AG08396 (cell line): ENCODE measurements around the gene DVL1.
"Not testable (repeated sequence)": the region's sequence is repeated elsewhere in the genome, so short reads cannot be mapped to it uniquely, and the experiment has no call there.

Experiments
- DNase-seq: peaks from one replicate; pipeline ENCODE4 v3.0.0; 2012; ENCODE audit warnings: low spot score, mixed read lengths

The DVL1 gene

GRCh38 chr1:1326075-1326605, 23.1 kb downstream of the DVL1 start:
- no peak for DNase-seq

- DNase-seq: no peak
These were observed 23.7 kb downstream of the DVL1 start for GRCh38 chr1:1325288-1326074.

DNA sequence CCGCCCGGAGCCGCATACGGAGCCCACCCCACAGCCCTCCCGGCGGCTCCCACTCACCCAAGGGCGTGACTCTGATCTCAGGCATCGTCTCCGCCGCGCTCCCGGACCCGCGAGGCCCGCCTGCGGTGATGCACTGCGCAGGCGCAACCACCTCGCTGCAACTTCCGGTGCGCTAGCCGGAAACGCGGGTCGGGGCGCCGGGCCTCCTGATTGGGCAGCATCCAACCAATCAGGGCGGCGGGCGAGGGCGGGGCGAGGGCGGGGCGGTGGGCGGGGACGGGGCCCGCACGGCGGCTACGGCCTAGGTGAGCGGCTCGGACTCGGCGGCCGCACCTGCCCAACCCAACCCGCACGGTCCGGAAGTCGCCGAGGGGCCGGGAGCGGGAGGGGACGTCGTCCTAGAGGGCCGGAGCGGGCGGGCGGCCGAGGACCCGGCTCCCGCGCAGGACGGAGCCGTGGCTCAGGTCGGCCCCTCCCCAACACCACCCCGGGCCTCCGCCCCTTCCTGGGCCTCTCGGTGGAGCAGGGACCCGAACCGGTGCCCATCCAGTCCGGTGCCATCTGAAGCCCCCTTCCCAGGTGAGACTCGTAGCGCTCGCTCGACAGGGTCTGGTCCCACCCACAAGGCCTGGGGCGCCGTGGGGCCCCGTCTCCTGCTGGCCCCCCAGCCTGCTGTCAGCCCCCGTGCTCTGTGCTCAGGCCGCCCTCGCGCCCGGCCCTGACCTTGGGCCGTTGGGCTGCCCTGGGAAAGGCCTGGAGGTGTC, 24.5 kb downstream of the DVL1 start, which contains the start of the genes CPTP and INTS11:
Gene CPTP, plus strand, starts transcription at position 279 of the 764 bp plus-strand sequence. CDS start 2,109 bp downstream, outside the sequence.
Gene INTS11, minus strand, starts transcription at position 137 of the 764 bp plus-strand sequence. Its CDS starts 52 bp downstream, at position 85.
- peak; percentile 99 for DNase-seq

- peak; percentile 67 for DNase-seq
These were observed 25.1 kb downstream of the DVL1 start for GRCh38 chr1:1324084-1324523.

GRCh38 chr1:1322952-1323351, 26.3 kb downstream of the DVL1 start:
- no peak for DNase-seq

- no peak for DNase-seq
These were observed 26.8 kb downstream of the DVL1 start for GRCh38 chr1:1322418-1322817.

DNA sequence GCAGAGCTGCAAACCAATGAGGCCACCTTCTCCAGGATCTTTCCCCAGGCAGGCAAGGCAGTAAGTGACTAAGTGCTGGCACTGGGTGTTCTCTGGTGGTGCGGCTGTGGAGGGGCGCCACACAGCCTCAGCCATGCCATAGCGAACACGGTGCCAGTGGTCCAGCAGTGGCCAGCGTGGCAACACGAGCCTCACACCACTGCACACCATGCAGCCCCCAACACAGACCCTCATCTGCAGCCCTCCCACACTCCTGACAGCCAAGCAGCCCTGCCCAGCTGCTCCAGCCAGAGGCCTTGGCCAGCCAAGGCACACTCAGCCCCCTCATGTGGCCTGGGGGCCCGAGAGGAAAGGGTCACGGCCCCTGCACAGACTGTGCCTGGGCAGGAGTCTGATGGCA, 27.7 kb downstream of the DVL1 start:
- DNase-seq: no peak

DNA sequence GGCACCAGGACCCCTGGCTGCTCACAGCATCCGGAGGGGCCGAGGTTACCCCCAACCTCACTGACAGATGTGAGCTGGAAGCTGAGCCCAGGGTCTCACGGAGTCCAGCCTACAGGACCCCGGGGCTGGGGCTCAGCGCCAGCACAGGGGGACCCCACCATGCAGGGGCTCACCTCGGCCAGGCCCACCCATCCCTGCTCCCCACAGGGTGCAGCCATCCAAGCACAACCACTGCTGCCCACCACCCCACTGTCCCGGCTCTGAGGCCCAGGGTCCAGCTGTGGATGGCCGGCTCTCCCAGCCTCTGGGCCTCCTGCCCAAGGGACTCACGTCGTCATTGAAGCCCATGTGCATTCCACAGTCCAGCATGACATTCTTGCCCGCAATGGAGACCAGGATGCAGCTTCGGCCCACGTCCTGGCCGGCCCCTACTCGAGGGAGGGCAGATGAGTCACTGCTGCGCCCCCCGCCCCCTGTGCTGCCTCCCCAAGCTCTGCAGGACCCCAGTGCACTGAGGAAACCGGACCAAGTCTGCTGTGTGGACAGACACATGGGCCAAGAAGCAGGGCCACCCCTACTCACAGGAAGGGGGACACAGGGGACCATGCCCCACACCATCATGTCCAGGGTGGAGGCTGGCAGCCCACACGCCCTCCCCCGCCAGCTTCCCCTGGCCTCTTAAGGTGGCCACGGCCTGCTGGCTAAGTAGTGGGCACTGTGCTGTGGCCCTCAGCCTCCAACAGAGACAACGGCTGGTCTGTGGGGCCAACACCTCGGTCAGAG, 28.4 kb downstream of the DVL1 start:
- peak; percentile 66 for DNase-seq

DNA sequence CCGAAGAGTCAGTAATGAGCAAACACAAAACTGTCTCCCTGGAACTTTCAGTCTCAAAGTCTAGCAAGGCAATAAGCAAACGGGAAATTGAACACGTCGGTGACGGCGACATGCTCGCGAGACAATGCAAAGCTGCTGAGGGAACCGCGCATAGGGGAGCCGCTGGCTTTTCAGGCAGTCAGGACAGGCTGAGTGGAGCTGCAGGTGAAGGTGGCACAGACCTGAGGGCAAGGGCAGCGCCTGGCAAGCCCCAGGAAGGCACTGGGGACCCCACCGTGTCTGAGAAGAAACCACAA, 29.6 kb downstream of the DVL1 start:
- no peak for DNase-seq

DNA sequence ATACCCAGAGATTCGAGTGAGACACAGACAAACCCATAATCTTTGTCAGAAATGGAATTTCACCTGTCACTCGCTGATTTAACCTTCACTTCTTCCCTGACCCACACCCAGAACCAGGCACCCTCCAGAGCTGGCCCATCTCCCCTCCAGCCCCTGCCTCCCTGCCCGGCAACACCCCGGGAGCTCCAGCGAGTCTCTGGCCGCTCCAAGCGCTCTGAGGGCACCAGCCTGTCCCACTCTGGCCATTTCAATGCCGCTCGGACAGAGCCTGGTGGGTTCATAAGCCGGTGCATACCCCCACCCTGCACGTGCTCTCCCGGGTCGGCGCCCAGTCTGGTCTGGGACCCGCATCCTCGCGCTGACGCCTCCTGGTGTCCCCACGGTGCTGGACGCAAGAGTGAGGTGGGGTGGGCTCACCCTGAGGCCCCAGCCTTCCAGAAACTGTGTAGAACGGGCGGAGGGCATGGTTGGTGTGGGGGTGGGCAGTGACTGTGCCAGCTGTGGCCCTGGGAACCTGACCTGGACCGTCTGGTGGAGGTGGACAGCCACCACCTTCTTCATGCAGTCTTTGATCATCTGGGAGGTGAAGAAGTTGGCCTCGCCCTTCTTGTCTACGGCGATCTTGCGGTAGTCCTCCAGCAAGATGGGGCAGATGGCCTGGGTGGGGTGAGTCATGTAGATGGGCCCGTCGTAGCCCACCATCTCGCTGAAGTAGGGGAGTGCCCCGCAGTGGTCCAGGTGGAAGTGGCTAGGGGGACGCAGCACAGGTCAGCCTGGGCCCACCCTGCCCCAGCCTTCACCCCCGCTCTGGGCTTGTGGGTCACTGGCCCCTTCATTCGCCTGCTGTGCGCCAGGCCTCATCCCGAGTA, 30.2 kb downstream of the DVL1 start:
- no peak for DNase-seq

DNA sequence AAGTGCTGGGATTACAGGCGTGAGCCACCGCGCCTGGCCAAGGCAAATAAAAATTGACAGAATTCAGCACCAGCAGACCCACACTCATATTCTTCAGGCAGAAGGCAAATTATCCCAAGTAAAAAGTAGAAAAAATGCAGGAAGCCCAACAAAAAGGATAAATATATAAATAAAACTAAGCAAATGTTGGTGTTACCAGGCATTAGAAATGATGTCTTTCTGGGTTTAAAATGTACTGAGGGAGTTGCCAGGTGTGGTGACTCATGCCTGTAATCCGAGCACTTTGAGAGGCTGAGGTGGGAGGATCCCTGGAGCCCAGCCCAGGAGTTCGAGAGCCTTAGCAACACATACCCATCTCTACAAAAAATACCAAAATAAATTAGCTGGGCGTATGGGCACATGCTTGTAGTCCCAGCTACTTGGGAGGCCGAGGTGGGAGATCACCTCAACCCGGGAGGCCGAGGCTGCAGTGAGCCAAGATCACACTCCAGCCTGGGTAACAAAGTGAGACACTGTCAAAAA, 31.0 kb downstream of the DVL1 start:
- DNase-seq: peak; percentile 76

DNA sequence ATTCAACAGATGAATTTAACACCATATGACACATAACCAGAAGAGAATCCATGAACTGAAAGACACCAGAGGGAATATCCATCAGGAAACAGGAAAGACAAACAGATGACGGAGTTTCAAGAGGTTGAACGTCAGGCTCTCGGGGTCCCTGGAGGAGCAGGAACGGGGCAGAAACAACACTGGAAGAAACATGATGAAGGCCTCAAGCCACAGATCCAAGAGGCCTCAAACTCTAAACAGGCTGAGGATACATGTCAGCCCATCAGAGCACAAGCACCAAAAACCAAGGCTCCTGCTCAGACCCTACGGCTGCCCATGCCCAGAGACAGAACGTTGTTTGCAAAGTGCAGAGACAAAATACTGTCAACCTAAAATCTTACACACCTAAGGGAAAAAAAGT, 31.8 kb downstream of the DVL1 start:
- DNase-seq: no peak

DNA sequence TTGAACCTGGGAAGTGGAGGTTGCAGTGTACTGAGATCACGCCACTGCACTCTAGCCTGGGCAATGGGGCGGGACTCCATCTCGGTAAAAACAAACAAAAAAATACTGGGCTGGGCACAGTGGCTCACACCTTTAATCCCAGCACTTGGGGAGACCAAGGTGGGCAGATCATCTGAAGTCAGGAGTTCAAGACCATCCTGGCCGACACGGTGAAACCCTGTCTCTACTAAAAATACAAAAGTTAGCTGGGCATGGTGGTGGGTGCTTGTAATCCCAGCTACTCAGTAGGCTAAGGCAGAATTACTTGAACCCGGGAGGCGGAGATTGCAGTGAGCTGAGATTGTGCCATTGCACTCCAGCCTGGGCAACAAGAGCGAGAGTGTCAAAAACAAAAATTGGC, 33.0 kb downstream of the DVL1 start:
- not testable (repeated sequence) for DNase-seq

DNA sequence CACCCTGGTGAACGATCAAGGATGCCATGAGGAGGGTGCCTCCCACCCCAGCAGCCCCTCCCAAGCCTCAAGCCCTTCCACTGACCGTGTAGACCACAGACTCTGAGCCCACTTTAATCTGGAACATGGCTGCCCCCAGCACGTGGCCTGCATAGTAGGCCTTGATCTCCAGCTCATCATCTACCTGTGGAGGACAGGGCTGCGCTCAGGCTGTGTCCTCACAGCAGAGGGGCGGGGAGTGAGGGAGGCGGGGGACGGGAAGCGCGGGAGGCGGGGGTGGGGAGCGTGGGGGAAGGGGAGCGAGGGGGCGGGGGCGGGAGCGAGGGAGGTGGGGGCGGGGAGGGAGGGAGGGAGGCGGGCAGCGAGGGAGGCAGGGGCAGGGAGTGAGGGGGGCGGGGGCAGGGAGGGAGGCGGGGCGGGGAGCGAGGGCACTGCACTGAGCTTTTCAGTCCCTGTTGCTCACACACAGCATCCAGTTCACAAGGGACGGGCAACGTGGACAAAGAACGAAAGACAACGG, 33.7 kb downstream of the DVL1 start:
- DNase-seq: no peak

DNA sequence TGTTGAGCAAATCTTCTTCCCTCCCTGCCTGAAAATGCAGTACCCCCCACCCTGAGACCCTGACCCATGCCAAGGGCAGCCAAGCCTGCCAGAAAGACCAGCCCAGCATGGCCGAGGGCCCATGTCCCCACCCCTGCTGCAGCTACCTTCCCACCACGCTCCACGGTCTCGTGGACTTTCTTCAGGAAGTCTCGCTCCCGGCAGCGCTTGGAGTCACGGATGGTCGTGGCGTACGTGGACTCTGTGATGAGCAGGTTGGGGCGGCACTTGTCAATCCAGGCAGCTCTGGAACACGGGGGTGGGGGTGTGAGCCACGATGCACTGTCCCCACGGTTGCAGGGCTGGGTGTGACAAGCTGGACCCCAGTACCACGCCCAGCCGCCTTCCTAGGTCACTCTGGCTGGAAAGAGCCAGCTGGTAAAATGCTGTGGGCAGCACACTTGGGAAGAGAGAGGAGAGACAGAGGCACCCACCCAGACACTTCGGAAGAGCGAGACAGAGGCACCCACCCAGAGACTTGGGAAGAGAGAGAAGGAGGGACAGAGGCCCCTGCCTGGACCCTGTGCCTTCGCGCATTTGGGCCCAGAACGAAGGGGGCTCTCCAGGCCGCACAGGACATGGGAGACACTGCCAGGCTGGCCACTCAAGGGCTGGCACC, 34.4 kb downstream of the DVL1 start:
- DNase-seq: no peak

DNA sequence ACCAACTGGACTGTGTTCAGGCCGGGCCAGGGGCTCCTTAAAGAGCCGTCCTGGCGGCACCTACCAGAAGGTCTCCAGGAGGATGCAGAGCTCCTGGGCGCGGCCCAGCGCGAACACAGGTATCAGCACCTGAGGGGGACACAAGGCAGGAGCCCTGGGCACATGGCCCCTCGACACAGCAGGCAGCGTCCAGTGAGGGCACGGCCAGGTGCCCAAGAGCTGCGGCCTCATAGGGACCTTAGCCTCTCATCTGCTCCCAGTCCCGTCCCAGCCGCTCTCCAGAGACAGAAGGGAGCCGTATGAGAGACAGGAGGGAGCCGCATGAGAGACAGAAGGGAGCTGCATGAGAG, 35.0 kb downstream of the DVL1 start:
- DNase-seq: no peak

- DNase-seq: no peak
These were observed 35.5 kb downstream of the DVL1 start for GRCh38 chr1:1313500-1314236.

DNA sequence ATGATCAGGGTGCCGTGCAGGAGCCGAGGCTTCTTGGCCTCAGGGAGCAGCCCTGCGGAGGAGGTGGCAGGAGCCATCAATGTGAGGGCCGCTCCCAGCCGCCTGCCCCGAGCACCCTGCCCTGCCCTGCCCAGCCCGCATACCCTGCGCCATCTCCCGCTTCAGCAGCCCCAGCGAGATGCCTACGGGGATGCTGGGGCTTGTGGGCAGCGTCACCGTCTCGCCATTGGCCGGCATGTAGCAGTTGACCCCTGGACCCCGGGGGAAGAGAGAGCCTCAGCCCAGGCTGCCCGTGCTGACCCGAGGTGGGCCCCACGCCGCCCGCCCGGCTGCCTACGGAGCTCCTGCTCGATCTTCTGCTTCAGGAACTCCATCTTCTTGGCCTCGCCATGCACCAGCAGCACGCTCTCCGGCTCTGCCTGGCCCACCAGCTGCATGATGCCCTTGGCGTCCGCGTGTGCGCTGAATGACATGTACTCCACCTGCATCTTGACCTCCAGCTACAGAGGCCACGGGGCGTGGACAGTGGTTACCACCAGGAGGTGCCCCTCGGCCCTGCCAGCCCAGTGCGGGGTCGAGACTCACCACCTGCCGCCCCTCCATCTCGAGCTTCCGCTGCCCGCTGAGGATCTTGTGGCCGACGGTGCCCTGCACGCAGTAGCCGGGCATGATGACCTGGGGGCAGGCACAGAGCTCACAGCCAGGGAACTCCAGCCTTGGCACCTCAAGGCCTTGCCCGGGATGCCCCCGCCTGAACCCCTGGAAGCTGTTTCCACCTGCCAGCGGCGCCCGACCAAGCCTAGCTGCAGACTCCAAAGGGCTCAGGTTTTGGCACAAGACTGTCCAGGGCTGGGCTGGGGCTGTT, 36.5 kb downstream of the DVL1 start:
- DNase-seq: no peak
